Measurements from ENCODE around the gene VGLL3. TPM values are rescaled to one million over a fixed set of nuclear protein-coding genes. Genes with fewer than 3 reads are reported as not detected.

VGLL3 gene
- total RNA-seq, 1 experiment from 2014 or later, result 0.10 TPM

DNA sequence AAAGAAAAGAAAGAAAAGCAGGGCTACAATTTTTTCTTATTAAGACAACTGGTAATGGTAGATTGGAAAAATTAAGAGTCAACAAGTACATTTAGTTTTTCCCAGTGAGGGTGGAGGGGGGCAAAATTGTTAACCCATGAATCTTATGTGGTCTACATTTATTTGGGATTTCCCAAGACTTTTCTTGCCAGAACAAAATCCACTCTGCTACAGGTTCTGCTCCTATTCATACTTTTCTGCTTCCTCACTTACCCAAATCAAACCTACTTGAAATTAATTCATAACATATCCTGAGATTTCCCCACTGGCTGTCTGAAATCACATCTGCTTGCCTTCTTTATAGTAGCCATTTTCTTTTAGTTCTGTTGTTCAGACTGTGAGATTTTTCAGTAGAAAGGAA, 41.1 kb downstream of the VGLL3 start:
- Histone ChIP-seq H3K27ac (ENCODE audit: low read depth, low read length) (no peak overlapping the region), H3K9me3 (ENCODE audit: control insufficient read depth in 1 of 2, insufficient read depth in 1 of 2, low read depth in 1 of 2, low read length in 2 of 2) (no peaks in the 10 kb centered on the region), H3K4me3 (replicated peaks in 1 of 2; ENCODE audit: low read depth in 1 of 2, low read length in 2 of 2) (no peak overlapping the region), H3K27me3 (ENCODE audit: insufficient read depth, low read length) (no peaks in the 10 kb centered on the region), H3K4me1 (ENCODE audit: control insufficient read depth in 1 of 2, insufficient read depth in 2 of 2, low read length in 2 of 2) (no peaks in the 10 kb centered on the region), H3K9me2 (ENCODE audit: insufficient read depth) (no peaks in the 10 kb centered on the region), H2AFZ (ENCODE audit: low read depth, low read length, poor library complexity, severe bottlenecking) (no peak overlapping the region), H3K9ac (ENCODE audit: low read length) (no peak overlapping the region), H4K20me1 (ENCODE audit: insufficient read depth) (no peaks in the 10 kb centered on the region), H3K79me2 (ENCODE audit: insufficient read depth, low read length) (no peaks in the 10 kb centered on the region), H3K4me2 (ENCODE audit: low read length) (no peak overlapping the region), H3K36me3 (ENCODE audit: control insufficient read depth in 1 of 2, insufficient read depth in 2 of 2, low read length in 2 of 2) (no peaks in the 10 kb centered on the region)
- no TSS peak for BruUV-seq (replicated peaks)
- POLR2A ChIA-PET, result no interaction called here
- RAD21 ChIA-PET (ENCODE audit: low non-redundant PET in 1 of 2, low total read pairs in 2 of 2, uncharacterized antibody in 2 of 2, unreplicated experiment in 2 of 2), result no interaction called here
- CTCF ChIA-PET, result no interaction called here
- ATAC-seq (no peak), DNase-seq (ENCODE audit: low read depth, low spot score) (no peak)
- intact Hi-C loops (cut with micrococcal nuclease), result no loop called here
- no peak for TF ChIP-seq FOSL1 (IDR thresholded peaks at IDR 0.05; ENCODE audit: low read depth)
- TF ChIP-seq TCF7L2 (IDR thresholded peaks at IDR 0.05; ENCODE audit: borderline replicate concordance, extremely low read depth, insufficient read depth, insufficient read length), result no peak
- TF ChIP-seq, protein P1, sequence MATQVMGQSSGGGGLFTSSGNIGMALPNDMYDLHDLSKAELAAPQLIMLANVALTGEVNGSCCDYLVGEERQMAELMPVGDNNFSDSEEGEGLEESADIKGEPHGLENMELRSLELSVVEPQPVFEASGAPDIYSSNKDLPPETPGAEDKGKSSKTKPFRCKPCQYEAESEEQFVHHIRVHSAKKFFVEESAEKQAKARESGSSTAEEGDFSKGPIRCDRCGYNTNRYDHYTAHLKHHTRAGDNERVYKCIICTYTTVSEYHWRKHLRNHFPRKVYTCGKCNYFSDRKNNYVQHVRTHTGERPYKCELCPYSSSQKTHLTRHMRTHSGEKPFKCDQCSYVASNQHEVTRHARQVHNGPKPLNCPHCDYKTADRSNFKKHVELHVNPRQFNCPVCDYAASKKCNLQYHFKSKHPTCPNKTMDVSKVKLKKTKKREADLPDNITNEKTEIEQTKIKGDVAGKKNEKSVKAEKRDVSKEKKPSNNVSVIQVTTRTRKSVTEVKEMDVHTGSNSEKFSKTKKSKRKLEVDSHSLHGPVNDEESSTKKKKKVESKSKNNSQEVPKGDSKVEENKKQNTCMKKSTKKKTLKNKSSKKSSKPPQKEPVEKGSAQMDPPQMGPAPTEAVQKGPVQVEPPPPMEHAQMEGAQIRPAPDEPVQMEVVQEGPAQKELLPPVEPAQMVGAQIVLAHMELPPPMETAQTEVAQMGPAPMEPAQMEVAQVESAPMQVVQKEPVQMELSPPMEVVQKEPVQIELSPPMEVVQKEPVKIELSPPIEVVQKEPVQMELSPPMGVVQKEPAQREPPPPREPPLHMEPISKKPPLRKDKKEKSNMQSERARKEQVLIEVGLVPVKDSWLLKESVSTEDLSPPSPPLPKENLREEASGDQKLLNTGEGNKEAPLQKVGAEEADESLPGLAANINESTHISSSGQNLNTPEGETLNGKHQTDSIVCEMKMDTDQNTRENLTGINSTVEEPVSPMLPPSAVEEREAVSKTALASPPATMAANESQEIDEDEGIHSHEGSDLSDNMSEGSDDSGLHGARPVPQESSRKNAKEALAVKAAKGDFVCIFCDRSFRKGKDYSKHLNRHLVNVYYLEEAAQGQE (IDR thresholded peaks at IDR 0.05; ENCODE audit: low read depth), result no peak
- TF ChIP-seq POLR2AphosphoS5 (IDR thresholded peaks at IDR 0.05; ENCODE audit: low read depth, low read length), result no peak
- TF ChIP-seq EGR1 (IDR thresholded peaks at IDR 0.05; ENCODE audit: low read depth), result no peak
- TF ChIP-seq YY1 (IDR thresholded peaks at IDR 0.05; ENCODE audit: extremely low read depth, insufficient replicate concordance, low read depth, low read length), result no peak
- TF ChIP-seq, protein P2, sequence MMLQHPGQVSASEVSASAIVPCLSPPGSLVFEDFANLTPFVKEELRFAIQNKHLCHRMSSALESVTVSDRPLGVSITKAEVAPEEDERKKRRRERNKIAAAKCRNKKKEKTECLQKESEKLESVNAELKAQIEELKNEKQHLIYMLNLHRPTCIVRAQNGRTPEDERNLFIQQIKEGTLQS (IDR thresholded peaks at IDR 0.05), result no peak
- TF ChIP-seq SIN3A (IDR thresholded peaks at IDR 0.05; ENCODE audit: low read depth), result no peak
- no peak for TF ChIP-seq EZH2 (IDR thresholded peaks at IDR 0.05)
- TF ChIP-seq EZH2phosphoT487 (IDR thresholded peaks at IDR 0.05; ENCODE audit: borderline replicate concordance), result no peak
- TF ChIP-seq ZFX (IDR thresholded peaks at IDR 0.05), result no peak
- TF ChIP-seq, protein P3, sequence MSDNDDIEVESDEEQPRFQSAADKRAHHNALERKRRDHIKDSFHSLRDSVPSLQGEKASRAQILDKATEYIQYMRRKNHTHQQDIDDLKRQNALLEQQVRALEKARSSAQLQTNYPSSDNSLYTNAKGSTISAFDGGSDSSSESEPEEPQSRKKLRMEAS (IDR thresholded peaks at IDR 0.05), result no peak
- TF ChIP-seq RAD21 (IDR thresholded peaks at IDR 0.05; ENCODE audit: low read depth), result no peak
- TF ChIP-seq, protein P4, sequence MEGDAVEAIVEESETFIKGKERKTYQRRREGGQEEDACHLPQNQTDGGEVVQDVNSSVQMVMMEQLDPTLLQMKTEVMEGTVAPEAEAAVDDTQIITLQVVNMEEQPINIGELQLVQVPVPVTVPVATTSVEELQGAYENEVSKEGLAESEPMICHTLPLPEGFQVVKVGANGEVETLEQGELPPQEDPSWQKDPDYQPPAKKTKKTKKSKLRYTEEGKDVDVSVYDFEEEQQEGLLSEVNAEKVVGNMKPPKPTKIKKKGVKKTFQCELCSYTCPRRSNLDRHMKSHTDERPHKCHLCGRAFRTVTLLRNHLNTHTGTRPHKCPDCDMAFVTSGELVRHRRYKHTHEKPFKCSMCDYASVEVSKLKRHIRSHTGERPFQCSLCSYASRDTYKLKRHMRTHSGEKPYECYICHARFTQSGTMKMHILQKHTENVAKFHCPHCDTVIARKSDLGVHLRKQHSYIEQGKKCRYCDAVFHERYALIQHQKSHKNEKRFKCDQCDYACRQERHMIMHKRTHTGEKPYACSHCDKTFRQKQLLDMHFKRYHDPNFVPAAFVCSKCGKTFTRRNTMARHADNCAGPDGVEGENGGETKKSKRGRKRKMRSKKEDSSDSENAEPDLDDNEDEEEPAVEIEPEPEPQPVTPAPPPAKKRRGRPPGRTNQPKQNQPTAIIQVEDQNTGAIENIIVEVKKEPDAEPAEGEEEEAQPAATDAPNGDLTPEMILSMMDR (IDR thresholded peaks at IDR 0.05 in 2 of 3, conservative IDR thresholded peaks at IDR 0.05 in 1 of 3; ENCODE audit: borderline replicate concordance in 1 of 3, insufficient read depth in 1 of 3, low read depth in 2 of 3, low read length in 2 of 3), result no peak
- TF ChIP-seq CEBPB (IDR thresholded peaks at IDR 0.05; ENCODE audit: low read depth), result no peak
